Type B pancreatic cell (in vitro differentiated cells): ENCODE measurements around the gene DSCAML1. TPM values are rescaled to one million over a fixed set of nuclear protein-coding genes. Genes with fewer than 3 reads are reported as not detected.

Experiments used
- DNase-seq: peaks from one replicate; pipeline ENCODE4 v3.0.0; 2021; ENCODE audit warnings: mixed read lengths; ENCODE audit not compliant: unreplicated experiment; ENCODE audit errors: extremely low spot score
- H3K27ac Mint-ChIP-seq: 2 replicates; pipeline ENCODE4 v1.8.0; 2021; ENCODE audit warnings: mild to moderate bottlenecking, mixed read lengths
- H3K27me3 Mint-ChIP-seq: 2 replicates; pipeline ENCODE4 v1.8.0; 2021; ENCODE audit warnings: mixed read lengths
- H3K36me3 Mint-ChIP-seq: 2 replicates; pipeline ENCODE4 v1.8.0; 2021; ENCODE audit warnings: mixed read lengths
- H3K4me1 Mint-ChIP-seq: one replicate; pipeline ENCODE4 v1.8.0; 2021; ENCODE audit warnings: mixed read lengths; ENCODE audit not compliant: unreplicated experiment
- H3K4me3 Mint-ChIP-seq: 2 replicates; pipeline ENCODE4 v1.8.0; 2021; ENCODE audit warnings: mild to moderate bottlenecking, mixed read lengths
- H3K9me3 Mint-ChIP-seq: 2 replicates; pipeline ENCODE4 v1.8.0; 2021; ENCODE audit warnings: mixed read lengths
- CTCF ChIP-seq: fragments of 200-600 bp; sonication (generic); conservative IDR thresholded peaks from 2 replicates; pipeline ENCODE4 v1.5.0; 2021; ENCODE audit warnings: antibody characterized with exemption, mild to moderate bottlenecking
- total RNA-seq: library from RNA; stranded (reverse); gene quantifications from 2 replicates; pipeline ENCODE4 v1.2.1, GENCODE V29; 2021; ENCODE audit warnings: low replicate concordance

Gene DSCAML1
- total RNA-seq, 1 donor from 2014 or later = 5.8 TPM

GRCh38 chr11:117627259-117627658 is 169.8 kb downstream of the DSCAML1 start:
- H3K9me3 Mint-ChIP-seq = no peaks in the 10 kb centered on the region
- no peaks in the 10 kb centered on the region for H3K36me3 Mint-ChIP-seq
- H3K4me3 Mint-ChIP-seq = no peak overlapping the region
- H3K4me1 Mint-ChIP-seq = peaks cover 6% of the 10 kb centered on the region
- no peak for DNase-seq
- TF ChIP-seq CTCF = no peak
- no peak overlapping the region for H3K27ac Mint-ChIP-seq
- peaks cover 23% of the 10 kb centered on the region for H3K27me3 Mint-ChIP-seq

GRCh38 chr11:117626576-117626975 is 170.4 kb downstream of the DSCAML1 start:
- DNase-seq = no peak
- Mint-ChIP-seq H3K9me3 (no peaks in the 10 kb centered on the region), H3K27ac (no peak overlapping the region), H3K27me3 (peaks cover 23% of the 10 kb centered on the region), H3K4me3 (no peak overlapping the region), H3K4me1 (peaks cover 4% of the 10 kb centered on the region), H3K36me3 (no peaks in the 10 kb centered on the region)
- no peak for TF ChIP-seq CTCF

GRCh38 chr11:117625237-117625636 is 171.8 kb downstream of the DSCAML1 start:
- Mint-ChIP-seq H3K4me3 (no peak overlapping the region), H3K27me3 (peaks cover 27% of the 10 kb centered on the region)

GRCh38 chr11:117623831-117624271 is 173.2 kb downstream of the DSCAML1 start:
- Mint-ChIP-seq H3K27me3 (peaks cover 23% of the 10 kb centered on the region), H3K4me3 (no peak overlapping the region), H3K4me1 (no peaks in the 10 kb centered on the region), H3K27ac (no peak overlapping the region), H3K36me3 (no peaks in the 10 kb centered on the region), H3K9me3 (no peaks in the 10 kb centered on the region)
- TF ChIP-seq CTCF = no peak
- DNase-seq = no peak

More at GRCh38 chr11:117625237-117625636, 171.8 kb downstream of the DSCAML1 start:
- no peaks in the 10 kb centered on the region for H3K36me3 Mint-ChIP-seq
- no peak overlapping the region for H3K27ac Mint-ChIP-seq
- H3K4me1 Mint-ChIP-seq = no peaks in the 10 kb centered on the region
- no peak for TF ChIP-seq CTCF
- DNase-seq = no peak
- H3K9me3 Mint-ChIP-seq = no peaks in the 10 kb centered on the region

- TF ChIP-seq CTCF = peak; percentile 73
These were observed 175.8 kb downstream of the DSCAML1 start for GRCh38 chr11:117621226-117621625.

GRCh38 chr11:117620659-117621058 is 176.4 kb downstream of the DSCAML1 start:
- Mint-ChIP-seq H3K9me3 (no peaks in the 10 kb centered on the region), H3K36me3 (no peaks in the 10 kb centered on the region), H3K4me1 (no peaks in the 10 kb centered on the region), H3K4me3 (no peak overlapping the region), H3K27ac (no peak overlapping the region), H3K27me3 (peaks cover 15% of the 10 kb centered on the region)
- no peak for DNase-seq
- no peak for TF ChIP-seq CTCF

More at GRCh38 chr11:117621226-117621625, 175.8 kb downstream of the DSCAML1 start:
- H3K9me3 Mint-ChIP-seq = no peaks in the 10 kb centered on the region
- no peak for DNase-seq
- no peaks in the 10 kb centered on the region for H3K36me3 Mint-ChIP-seq
- no peak overlapping the region for H3K4me3 Mint-ChIP-seq
- no peaks in the 10 kb centered on the region for H3K4me1 Mint-ChIP-seq
- H3K27me3 Mint-ChIP-seq = peaks cover 15% of the 10 kb centered on the region
- H3K27ac Mint-ChIP-seq = no peak overlapping the region
